GM18505 (cell line): ENCODE measurements around the gene AOPEP.
"Not testable (repeated sequence)": the region's sequence is repeated elsewhere in the genome, so short reads cannot be mapped to it uniquely, and the experiment has no call there.

Source experiments
- ATAC-seq: cut with Tn5 transposase; IDR thresholded peaks from one replicate; pipeline ENCODE4 v1.9.1; 2021; ENCODE audit not compliant: unreplicated experiment
- POLR2A ChIP-seq: IDR thresholded peaks from 4 replicates; pipeline ENCODE4 v1.6.1; 2011; ENCODE audit warnings: borderline replicate concordance; ENCODE audit not compliant: insufficient read depth, insufficient read length; ENCODE audit errors: extremely low read depth

The AOPEP gene

GRCh38 chr9:95005278-95006143 is 279.0 kb downstream of the AOPEP start:
- no peak for TF ChIP-seq POLR2A
- ATAC-seq = no peak

GRCh38 chr9:95007226-95007869 is 280.8 kb downstream of the AOPEP start:
- TF ChIP-seq POLR2A = no peak
- ATAC-seq = no peak

GRCh38 chr9:95008151-95008771 is 281.8 kb downstream of the AOPEP start:
- no peak for TF ChIP-seq POLR2A
- no peak for ATAC-seq

DNA sequence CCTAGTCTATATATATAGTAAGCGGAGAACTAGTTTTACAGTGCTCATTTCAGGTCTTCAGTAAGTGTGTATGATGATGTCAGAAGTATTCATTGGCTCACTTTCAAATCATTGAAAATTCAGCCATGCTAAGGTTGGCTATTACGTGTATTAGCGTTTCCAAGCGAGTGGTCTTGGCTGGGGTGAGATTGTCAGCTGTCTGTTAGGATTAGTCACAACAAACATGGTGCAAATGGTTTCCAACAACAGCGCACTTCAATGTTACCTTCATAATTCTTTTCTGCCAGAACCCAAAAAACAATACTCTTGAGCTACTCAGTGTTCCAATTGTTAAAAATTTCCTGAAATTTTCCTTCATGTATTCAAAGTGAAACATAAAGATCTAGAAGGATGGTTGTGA is 283.0 kb downstream of the AOPEP start:
- ATAC-seq = no peak
- TF ChIP-seq POLR2A = no peak

DNA sequence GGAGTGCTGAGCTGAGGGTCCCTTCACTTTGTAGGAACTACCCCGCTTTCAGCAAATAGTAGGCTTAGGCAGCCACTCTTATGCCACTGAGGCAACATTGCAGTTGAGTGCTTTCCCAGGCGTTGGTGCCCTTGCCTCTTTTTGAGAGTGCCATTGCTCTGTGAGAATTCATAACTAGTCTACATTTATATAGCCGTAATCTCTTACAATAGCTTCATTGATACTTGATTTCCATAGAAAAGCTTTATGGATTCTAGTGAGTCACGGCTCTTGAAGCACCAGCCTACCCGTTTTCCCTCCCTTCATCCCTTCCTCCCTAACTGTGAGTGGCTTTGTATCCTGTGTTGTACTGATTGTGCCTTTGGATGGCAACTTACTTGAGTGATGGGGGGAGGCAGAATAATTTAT is 283.9 kb downstream of the AOPEP start:
- TF ChIP-seq POLR2A = no peak
- no peak for ATAC-seq

DNA sequence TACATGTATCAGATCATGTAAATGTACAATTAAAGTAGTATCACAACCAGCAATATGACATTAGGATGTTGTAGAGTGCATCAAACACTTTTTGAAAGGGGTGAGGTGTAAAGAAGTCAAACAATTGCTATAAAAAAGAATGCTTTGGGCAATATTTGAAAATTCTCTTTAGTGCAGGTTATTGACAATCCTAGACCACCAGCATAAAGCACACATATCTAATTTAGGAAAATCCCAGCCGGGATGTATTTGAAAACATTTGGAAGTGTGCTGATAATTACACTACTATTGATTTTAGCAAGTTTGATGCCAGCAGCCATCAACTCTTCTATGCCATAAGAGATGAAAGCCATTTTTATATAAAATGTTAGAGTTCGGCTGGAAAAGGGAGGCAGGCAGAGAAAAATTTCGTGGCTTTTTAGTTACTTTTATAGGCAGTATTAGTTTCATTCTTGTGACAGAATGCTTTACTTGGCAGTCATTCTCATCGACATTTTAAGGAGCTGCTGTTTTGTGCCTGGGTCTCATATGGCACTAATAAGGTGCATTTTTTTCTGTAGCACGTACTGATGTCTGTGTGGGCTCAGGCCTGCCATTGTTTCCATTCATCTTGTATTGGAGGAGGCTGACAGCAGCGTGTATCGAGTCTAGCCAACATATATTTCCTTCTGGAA is 285.7 kb downstream of the AOPEP start:
- ATAC-seq = no peak
- TF ChIP-seq POLR2A = no peak

DNA sequence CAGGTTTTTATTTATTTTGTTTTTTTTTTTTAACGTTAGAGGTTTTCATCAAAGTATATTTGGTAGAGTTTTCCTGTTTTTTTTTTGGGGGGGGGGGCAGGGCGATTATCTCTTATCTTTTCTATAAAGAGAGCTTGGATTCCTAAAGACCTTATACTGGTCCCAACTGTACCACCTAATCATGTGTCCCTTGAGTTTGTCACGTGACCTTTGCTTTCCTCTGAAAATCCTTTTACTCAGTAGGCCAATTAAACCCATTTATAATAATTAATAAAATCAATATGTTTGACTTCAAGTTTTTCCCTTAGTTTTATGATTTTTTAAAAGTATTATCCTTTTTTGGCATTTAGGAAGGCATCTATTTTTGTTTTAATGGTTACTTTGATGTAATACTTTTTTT is 286.4 kb downstream of the AOPEP start:
- ATAC-seq = no peak
- TF ChIP-seq POLR2A = no peak

DNA sequence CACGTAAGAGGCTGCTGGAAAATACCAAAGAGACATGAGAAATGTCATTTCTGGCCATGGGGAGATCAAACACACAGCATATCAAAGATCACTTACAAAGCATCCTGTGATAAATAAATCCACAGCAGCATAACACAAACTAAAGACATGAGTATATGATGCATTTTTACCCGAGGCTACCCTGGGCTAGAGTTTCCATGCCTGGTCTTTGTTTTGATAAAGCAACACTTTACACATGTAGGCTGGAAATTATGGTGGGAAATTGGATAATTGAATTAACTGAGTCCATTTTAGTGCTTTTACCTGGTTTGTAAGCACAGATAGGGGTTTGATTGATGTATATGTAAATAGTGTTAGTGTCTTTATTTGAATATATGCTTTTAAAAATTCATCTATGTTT is 288.4 kb downstream of the AOPEP start:
- no peak for ATAC-seq

GRCh38 chr9:95015569-95015968 is 289.1 kb downstream of the AOPEP start:
- no peak for ATAC-seq
- no peak for TF ChIP-seq POLR2A

More for the DNA sequence above, 288.4 kb downstream of the AOPEP start:
- no peak for TF ChIP-seq POLR2A

DNA sequence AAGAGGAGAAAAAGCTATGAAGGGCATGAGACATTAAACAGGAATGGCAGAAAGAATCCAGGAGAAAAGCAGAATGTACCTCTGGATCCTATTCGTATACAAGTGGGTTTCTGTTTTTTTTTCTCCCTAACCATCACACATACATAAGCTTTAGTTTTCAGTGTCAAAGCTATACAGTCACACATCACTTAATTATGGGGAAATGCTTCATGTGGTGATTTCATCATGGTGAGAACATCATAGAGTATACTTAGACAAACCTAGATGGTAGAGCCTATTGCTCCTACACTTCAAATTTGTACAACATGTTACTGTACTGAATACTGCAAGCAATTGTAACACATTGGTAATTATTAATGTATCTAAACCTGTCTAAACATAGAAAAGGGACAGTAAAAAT is 290.6 kb downstream of the AOPEP start:
- ATAC-seq = no peak
- no peak for TF ChIP-seq POLR2A

DNA sequence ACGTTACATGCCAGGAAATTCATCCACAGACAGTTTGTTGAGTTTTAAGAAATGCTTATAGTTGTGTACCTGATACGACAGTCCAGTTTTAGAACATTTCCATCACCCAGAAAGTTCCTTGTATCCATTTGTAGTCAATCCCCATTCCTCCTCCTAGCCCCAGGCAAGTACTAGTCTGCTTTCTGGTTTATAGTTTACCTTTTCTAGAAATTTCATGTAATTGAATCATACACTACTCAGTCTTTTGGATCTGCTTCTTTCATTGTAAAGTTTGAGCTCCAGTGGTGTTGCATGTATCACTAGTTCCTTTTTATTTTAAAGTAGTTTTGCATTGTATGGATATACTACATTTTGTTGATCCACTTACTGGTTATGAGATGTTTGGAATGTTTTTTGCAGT is 291.2 kb downstream of the AOPEP start:
- no peak for TF ChIP-seq POLR2A
- no peak for ATAC-seq

DNA sequence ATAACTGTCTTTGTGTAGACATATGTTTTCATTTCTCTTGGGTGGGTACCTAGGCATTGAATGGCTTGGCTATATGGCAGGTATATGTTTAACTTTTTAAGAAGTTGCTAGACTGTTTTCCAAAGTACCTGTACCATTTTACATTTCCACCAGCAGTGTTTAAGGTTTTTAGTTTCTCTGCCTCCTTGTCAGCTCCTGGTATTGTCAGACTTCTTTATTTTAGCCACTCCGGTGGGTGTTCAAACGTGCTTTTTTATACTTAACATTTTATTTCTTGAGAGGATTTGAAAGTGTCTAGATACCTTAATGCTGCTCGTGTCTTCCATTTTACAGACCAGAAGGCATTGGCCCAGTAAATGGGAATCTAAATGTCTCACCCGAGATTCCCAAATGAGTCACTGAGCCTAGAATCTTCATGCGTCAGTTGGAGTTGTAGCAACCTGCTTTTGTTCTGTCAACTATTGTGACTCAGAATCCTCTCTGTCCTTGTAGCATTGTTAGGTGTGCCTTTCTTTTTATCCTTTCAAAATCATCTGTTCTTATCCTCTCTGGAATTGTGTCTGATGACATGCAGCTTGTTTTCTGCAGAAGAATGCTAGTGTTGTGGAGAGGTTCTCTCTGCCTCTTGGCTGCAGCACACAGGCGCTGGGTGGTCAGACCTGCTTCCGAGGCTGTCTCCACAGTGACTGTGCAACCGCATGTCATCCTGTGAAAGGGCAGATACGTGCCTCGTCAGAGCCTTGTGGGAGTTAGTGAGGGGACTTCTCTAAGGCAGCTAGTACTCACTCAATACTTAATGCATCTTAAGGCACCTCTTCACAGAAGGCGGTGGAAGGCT is 291.8 kb downstream of the AOPEP start:
- ATAC-seq = no peak
- no peak for TF ChIP-seq POLR2A

DNA sequence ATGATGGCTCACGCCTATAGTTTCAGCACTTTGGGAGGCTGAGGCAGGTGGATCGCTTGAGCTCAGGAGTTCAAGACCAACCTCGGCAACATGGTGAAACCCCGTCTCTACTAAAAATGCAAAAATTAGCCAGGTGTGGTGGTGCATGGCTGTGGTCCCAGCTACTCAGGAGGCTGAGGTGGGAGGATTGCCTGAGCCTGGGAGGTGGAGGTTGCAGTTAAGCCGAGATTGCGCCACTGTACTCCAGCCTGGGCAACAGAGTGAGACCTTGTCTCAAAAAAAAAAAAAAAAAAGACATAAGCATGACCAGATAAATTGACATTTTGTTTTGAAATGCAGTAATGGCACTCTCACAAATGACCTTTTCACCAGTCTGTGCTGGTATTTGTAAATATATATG is 294.1 kb downstream of the AOPEP start:
- not testable (repeated sequence) for ATAC-seq
